HEK293 (cell line): ENCODE data around the gene PLXNA2.

Source experiments
- KLF10 ChIP-seq: fragments of 450-650 bp; IDR thresholded peaks from 2 replicates; pipeline ENCODE4 v1.5.1; 2018; ENCODE audit warnings: missing biosample characterization, mild to moderate bottlenecking, missing genetic modification characterization
- KLF8 ChIP-seq: fragments of 450-650 bp; formaldehyde crosslinking; IDR thresholded peaks from 2 replicates; pipeline ENCODE4 v1.5.1; 2016; ENCODE audit warnings: missing biosample characterization, missing genetic modification characterization
- SETDB1 ChIP-seq: IDR thresholded peaks from one replicate; pipeline ENCODE4 v1.6.1; 2017; ENCODE audit warnings: mild to moderate bottlenecking, low read length, moderate library complexity, mixed read lengths; ENCODE audit not compliant: insufficient read length
- ZFP41 ChIP-seq: fragments of 450-650 bp; formaldehyde crosslinking; IDR thresholded peaks from 2 replicates; pipeline ENCODE4 v1.5.1; 2016; ENCODE audit warnings: missing biosample characterization, missing genetic modification characterization, borderline replicate concordance
- ZNF324 ChIP-seq: fragments of 450-650 bp; formaldehyde crosslinking; IDR thresholded peaks from 2 replicates; pipeline ENCODE4 v1.5.1; 2016; ENCODE audit warnings: missing biosample characterization, missing genetic modification characterization
- ZNF394 ChIP-seq: fragments of 450-650 bp; formaldehyde crosslinking; IDR thresholded peaks from 2 replicates; pipeline ENCODE4 v1.5.1; 2016; ENCODE audit warnings: missing biosample characterization, missing genetic modification characterization, mild to moderate bottlenecking, moderate library complexity, borderline replicate concordance
- ZNF561 ChIP-seq: fragments of 450-650 bp; IDR thresholded peaks from 2 replicates; pipeline ENCODE4 v1.5.1; 2018; ENCODE audit warnings: missing biosample characterization, missing genetic modification characterization, borderline replicate concordance
- ZNF623 ChIP-seq: fragments of 450-650 bp; formaldehyde crosslinking; IDR thresholded peaks from 2 replicates; pipeline ENCODE4 v1.5.1; 2016; ENCODE audit warnings: missing biosample characterization, missing genetic modification characterization
- TF ChIP-seq, protein P1 (sequence below): fragments of 450-650 bp; formaldehyde crosslinking; IDR thresholded peaks from 2 replicates; pipeline ENCODE4 v1.5.1; 2016; ENCODE audit warnings: missing biosample characterization, missing genetic modification characterization
- TF ChIP-seq, protein P2 (sequence below): fragments of 450-650 bp; formaldehyde crosslinking; IDR thresholded peaks from 2 replicates; pipeline ENCODE4 v1.5.1; 2017; ENCODE audit warnings: missing biosample characterization, mild to moderate bottlenecking, missing genetic modification characterization, moderate library complexity
- TF ChIP-seq, protein P3 (sequence below): sonication (generic); formaldehyde crosslinking; IDR thresholded peaks from 2 replicates; pipeline ENCODE4 v1.8.1; 2022; ENCODE audit warnings: mild to moderate bottlenecking, moderate library complexity, missing genetic modification reagents

DNA sequence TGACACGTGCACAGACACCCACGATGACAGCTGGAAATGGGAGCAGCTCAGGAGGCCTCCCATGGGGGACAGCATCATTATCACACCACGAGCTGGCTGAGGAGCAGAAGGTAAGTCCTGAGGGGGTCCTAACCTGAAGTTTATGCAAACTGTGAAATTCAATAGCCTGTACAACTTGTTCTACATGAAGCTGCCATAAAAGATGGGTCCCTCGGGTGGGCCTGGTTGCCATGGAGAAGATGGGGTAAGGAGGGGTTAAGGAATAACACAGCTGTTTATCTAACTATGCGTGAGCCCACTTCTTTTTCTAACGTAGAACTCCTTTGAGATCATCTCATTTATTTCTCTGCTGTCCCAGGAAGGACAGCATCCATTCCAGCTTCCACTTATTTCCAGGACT is 169.8 kb downstream of the PLXNA2 start:
- TF ChIP-seq, protein P1, sequence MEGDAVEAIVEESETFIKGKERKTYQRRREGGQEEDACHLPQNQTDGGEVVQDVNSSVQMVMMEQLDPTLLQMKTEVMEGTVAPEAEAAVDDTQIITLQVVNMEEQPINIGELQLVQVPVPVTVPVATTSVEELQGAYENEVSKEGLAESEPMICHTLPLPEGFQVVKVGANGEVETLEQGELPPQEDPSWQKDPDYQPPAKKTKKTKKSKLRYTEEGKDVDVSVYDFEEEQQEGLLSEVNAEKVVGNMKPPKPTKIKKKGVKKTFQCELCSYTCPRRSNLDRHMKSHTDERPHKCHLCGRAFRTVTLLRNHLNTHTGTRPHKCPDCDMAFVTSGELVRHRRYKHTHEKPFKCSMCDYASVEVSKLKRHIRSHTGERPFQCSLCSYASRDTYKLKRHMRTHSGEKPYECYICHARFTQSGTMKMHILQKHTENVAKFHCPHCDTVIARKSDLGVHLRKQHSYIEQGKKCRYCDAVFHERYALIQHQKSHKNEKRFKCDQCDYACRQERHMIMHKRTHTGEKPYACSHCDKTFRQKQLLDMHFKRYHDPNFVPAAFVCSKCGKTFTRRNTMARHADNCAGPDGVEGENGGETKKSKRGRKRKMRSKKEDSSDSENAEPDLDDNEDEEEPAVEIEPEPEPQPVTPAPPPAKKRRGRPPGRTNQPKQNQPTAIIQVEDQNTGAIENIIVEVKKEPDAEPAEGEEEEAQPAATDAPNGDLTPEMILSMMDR = no peak
- TF ChIP-seq ZNF623 (tag by site-specific recombination) (no peak), ZNF324 (no peak), KLF8 (no peak), ZNF561 (tag by site-specific recombination) (no peak), ZFP41 (tag by site-specific recombination) (no peak), SETDB1 (no peak), ZNF394 (tag by site-specific recombination) (no peak), KLF10 (tag by site-specific recombination) (no peak)
- TF ChIP-seq, protein P2, sequence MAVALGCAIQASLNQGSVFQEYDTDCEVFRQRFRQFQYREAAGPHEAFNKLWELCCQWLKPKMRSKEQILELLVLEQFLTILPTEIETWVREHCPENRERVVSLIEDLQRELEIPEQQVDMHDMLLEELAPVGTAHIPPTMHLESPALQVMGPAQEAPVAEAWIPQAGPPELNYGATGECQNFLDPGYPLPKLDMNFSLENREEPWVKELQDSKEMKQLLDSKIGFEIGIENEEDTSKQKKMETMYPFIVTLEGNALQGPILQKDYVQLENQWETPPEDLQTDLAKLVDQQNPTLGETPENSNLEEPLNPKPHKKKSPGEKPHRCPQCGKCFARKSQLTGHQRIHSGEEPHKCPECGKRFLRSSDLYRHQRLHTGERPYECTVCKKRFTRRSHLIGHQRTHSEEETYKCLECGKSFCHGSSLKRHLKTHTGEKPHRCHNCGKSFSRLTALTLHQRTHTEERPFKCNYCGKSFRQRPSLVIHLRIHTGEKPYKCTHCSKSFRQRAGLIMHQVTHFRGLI (tag by site-specific recombination) = no peak
- TF ChIP-seq, protein P3, sequence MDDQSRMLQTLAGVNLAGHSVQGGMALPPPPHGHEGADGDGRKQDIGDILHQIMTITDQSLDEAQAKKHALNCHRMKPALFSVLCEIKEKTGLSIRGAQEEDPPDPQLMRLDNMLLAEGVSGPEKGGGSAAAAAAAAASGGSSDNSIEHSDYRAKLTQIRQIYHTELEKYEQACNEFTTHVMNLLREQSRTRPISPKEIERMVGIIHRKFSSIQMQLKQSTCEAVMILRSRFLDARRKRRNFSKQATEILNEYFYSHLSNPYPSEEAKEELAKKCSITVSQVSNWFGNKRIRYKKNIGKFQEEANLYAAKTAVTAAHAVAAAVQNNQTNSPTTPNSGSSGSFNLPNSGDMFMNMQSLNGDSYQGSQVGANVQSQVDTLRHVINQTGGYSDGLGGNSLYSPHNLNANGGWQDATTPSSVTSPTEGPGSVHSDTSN (CRISPR knock-in tag) = no peak
